GM12874 (cell line): ENCODE data around the gene ASTN2.

Experiments used
- TF ChIP-seq, protein P1 (sequence below): IDR thresholded peaks from 2 replicates; pipeline ENCODE4 v1.5.1; 2011; ENCODE audit warnings: low read depth, mild to moderate bottlenecking, control low read depth, low read length, moderate library complexity; ENCODE audit not compliant: insufficient read depth

ASTN2 gene

GRCh38 chr9:116543731-116544400 is 871.0 kb downstream of the ASTN2 start:
- TF ChIP-seq, protein P1, sequence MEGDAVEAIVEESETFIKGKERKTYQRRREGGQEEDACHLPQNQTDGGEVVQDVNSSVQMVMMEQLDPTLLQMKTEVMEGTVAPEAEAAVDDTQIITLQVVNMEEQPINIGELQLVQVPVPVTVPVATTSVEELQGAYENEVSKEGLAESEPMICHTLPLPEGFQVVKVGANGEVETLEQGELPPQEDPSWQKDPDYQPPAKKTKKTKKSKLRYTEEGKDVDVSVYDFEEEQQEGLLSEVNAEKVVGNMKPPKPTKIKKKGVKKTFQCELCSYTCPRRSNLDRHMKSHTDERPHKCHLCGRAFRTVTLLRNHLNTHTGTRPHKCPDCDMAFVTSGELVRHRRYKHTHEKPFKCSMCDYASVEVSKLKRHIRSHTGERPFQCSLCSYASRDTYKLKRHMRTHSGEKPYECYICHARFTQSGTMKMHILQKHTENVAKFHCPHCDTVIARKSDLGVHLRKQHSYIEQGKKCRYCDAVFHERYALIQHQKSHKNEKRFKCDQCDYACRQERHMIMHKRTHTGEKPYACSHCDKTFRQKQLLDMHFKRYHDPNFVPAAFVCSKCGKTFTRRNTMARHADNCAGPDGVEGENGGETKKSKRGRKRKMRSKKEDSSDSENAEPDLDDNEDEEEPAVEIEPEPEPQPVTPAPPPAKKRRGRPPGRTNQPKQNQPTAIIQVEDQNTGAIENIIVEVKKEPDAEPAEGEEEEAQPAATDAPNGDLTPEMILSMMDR = no peak

DNA sequence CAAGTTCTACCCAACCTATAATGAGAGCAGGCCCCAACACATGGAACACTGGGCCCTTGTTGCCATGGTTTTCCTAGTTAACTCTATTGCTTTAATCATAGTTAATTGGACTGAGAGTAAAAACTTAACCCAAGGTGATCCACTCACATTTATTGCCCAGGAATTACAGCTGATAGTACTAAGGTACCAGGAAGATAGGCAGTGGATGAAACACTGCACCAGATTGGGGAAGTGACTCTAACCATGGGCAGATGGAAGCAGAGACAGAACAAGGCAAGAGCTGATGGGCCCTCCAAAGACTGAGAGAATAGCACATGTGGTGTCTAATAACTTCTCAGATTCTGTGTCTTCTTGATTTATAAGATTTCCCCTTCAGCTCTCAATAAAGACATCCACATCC is 873.5 kb downstream of the ASTN2 start:
- TF ChIP-seq, protein P1 = no peak

- TF ChIP-seq, protein P1 = no peak
Measured at GRCh38 chr9:116539549-116539948, 875.3 kb downstream of the ASTN2 start.

DNA sequence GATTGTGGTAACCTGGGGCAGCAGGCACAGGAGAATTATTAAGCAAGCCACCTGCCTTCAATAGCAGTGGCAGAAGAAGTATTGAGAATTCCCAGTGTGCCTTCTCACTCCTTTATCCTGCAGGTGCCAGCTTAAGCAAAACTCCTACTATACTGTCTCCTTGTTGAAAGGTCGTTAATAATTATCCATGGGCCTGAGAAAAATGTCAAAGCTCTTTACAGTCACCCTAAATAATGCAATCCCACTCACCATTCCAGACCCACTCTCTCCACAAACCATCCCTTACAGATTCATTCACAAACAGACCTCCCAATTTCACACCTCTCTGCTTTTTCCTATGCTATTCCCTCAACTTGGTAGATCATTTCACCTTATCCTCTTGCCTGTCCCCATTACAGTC is 889.2 kb downstream of the ASTN2 start:
- TF ChIP-seq, protein P1 = no peak

GRCh38 chr9:116524778-116525470 is 889.9 kb downstream of the ASTN2 start:
- TF ChIP-seq, protein P1 = no peak

GRCh38 chr9:116520218-116520617 is 894.6 kb downstream of the ASTN2 start:
- TF ChIP-seq, protein P1 = no peak

GRCh38 chr9:116516456-116516855 is 898.4 kb downstream of the ASTN2 start:
- TF ChIP-seq, protein P1 = no peak
